Measurements from ENCODE around the gene GARNL3.

GARNL3 gene

GRCh38 chr9:127293767-127294166 is 29.2 kb downstream of the GARNL3 start:
- DNase-seq (ENCODE audit: insufficient read length, low spot score), result no peak
- FAIRE-seq, result no peak
- no peak for TF ChIP-seq CTCF (IDR thresholded peaks at IDR 0.05; ENCODE audit: insufficient read depth, missing control alignments)

- no peak for FAIRE-seq
- no peak for TF ChIP-seq CTCF (IDR thresholded peaks at IDR 0.05; ENCODE audit: insufficient read depth, missing control alignments)
- DNase-seq (ENCODE audit: insufficient read length, low spot score), result no peak
Measured at GRCh38 chr9:127295005-127295404, 30.4 kb downstream of the GARNL3 start.

- no peak for DNase-seq (ENCODE audit: insufficient read length, low spot score)
- no peak for TF ChIP-seq CTCF (IDR thresholded peaks at IDR 0.05; ENCODE audit: insufficient read depth, missing control alignments)
- no peak for FAIRE-seq
Measured at GRCh38 chr9:127300886-127301447, 36.4 kb downstream of the GARNL3 start.

GRCh38 chr9:127303830-127304229 is 39.3 kb downstream of the GARNL3 start:
- TF ChIP-seq CTCF (IDR thresholded peaks at IDR 0.05; ENCODE audit: insufficient read depth, missing control alignments), result no peak
- FAIRE-seq, result peak; percentile 82
- no peak for DNase-seq (ENCODE audit: insufficient read length, low spot score)

- no peak for TF ChIP-seq CTCF (IDR thresholded peaks at IDR 0.05; ENCODE audit: insufficient read depth, missing control alignments)
- FAIRE-seq (no peak), DNase-seq (ENCODE audit: insufficient read length, low spot score) (no peak)
Measured at GRCh38 chr9:127305206-127305837, 40.7 kb downstream of the GARNL3 start.

GRCh38 chr9:127305838-127306226 is 41.3 kb downstream of the GARNL3 start:
- DNase-seq (ENCODE audit: insufficient read length, low spot score) (no peak), FAIRE-seq (no peak)
- peak; percentile 25 for TF ChIP-seq CTCF (IDR thresholded peaks at IDR 0.05; ENCODE audit: insufficient read depth, missing control alignments)

GRCh38 chr9:127307802-127308201 is 43.2 kb downstream of the GARNL3 start:
- no peak for TF ChIP-seq CTCF (IDR thresholded peaks at IDR 0.05; ENCODE audit: insufficient read depth, missing control alignments)
- FAIRE-seq (no peak), DNase-seq (ENCODE audit: insufficient read length, low spot score) (no peak)
